Kidney epithelial cell (primary cell): ENCODE results near the gene SUB1. TPM values are rescaled to one million over a fixed set of nuclear protein-coding genes. Genes with fewer than 3 reads are reported as not detected.
"Not testable (repeated sequence)": the region's sequence is repeated elsewhere in the genome, so short reads cannot be mapped to it uniquely, and the experiment has no call there.

Source experiments
- DNase-seq: peaks from one replicate; pipeline ENCODE4 v3.0.0-alpha.2; 2010; ENCODE audit warnings: low read depth
- H3K27me3 ChIP-seq: 2 replicates; pipeline ENCODE4 v1.6.0; 2011; ENCODE audit warnings: low read length; ENCODE audit not compliant: control insufficient read depth, insufficient read depth
- H3K36me3 ChIP-seq: 2 replicates; pipeline ENCODE4 v1.5.1; 2011; ENCODE audit warnings: low read length; ENCODE audit not compliant: control insufficient read depth, insufficient read depth
- H3K4me3 ChIP-seq: 2 replicates; pipeline ENCODE4 v1.5.1; 2011; ENCODE audit warnings: low read depth, mild to moderate bottlenecking, control low read depth, low read length
- CTCF ChIP-seq: IDR thresholded peaks from 2 replicates; pipeline ENCODE4 v1.5.1; 2011; ENCODE audit warnings: mild to moderate bottlenecking, moderate library complexity, low read length, control low read depth, inconsistent platforms; ENCODE audit not compliant: insufficient read depth, poor library complexity, severe bottlenecking
- total RNA-seq: library from RNA; depleted of rRNA; stranded (reverse); fragments of >200 nt; gene quantifications from 2 replicates; pipeline ENCODE4 v1.2.3, GENCODE V29; 2015

The SUB1 gene
- 183 and 199 TPM in 2 replicates for total RNA-seq

- no peak for TF ChIP-seq CTCF
- Histone ChIP-seq H3K36me3 (peaks cover 1% of the 10 kb centered on the region), H3K4me3 (peak within 1 kb of the TSS; percentile 74), H3K27me3 (no peaks in the 10 kb centered on the region)
- peak; percentile 62 for DNase-seq
Measured at GRCh38 chr5:32585446-32586275, at the start of gene SUB1. SUB1 (plus strand) TSS chr5:32585557; CDS start chr5:32588513, 2,956 bp downstream.

- Histone ChIP-seq H3K27me3 (no peaks in the 10 kb centered on the region), H3K36me3 (no peaks in the 10 kb centered on the region), H3K4me3 (no peak overlapping the region)
- no peak for DNase-seq
- TF ChIP-seq CTCF = no peak
Measured at GRCh38 chr5:32536246-32536645, 49.1 kb upstream of the SUB1 start.

- H3K36me3 ChIP-seq, DNase-seq, H3K4me3 ChIP-seq, H3K27me3 ChIP-seq: not testable (repeated sequence)
Measured at GRCh38 chr5:32537437-32538029, 47.8 kb upstream of the SUB1 start.

DNA sequence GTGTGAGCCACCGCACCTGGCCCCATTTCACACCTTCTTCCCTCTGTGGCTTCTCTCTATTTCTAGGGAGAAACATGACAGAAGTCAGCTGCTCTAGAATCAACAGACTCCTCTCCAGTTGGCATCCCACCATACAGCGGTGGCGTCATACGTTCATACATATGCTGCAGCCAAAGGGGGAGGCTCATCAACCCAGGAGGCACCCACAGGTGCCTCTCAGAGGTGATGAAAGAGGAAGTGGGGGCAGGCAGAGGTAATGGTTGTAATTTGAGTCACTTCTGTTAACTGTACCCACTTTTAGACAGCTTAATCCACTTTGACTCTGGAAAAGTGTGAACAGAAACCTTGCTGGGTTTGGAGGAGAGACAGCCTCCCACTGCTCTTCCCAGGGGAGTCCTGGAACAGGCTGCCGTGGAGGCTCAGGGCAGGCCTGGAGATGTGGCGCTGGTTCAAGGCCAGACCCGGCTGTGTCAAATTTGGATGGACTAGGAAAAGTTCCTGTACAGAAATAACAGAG is 47.3 kb upstream of the SUB1 start:
- H3K36me3 ChIP-seq = no peaks in the 10 kb centered on the region
- no peaks in the 10 kb centered on the region for H3K27me3 ChIP-seq
- no peak for DNase-seq
- H3K4me3 ChIP-seq = no peak overlapping the region
- no peak for TF ChIP-seq CTCF

- no peak overlapping the region for H3K4me3 ChIP-seq
- DNase-seq = no peak
- H3K27me3 ChIP-seq = no peaks in the 10 kb centered on the region
- no peak for TF ChIP-seq CTCF
- no peaks in the 10 kb centered on the region for H3K36me3 ChIP-seq
Measured at GRCh38 chr5:32539981-32540845, 45.1 kb upstream of the SUB1 start.

- no peak overlapping the region for H3K4me3 ChIP-seq
- DNase-seq = no peak
- no peak for TF ChIP-seq CTCF
- H3K27me3 ChIP-seq = no peaks in the 10 kb centered on the region
- no peaks in the 10 kb centered on the region for H3K36me3 ChIP-seq
Measured at GRCh38 chr5:32541241-32541640, 44.1 kb upstream of the SUB1 start.
